EL (cell line): ENCODE results near the gene RNFT2.

Source experiments
- DNase-seq: peaks from one replicate; pipeline ENCODE4 v3.0.0-alpha.2; 2016

The RNFT2 gene

GRCh38 chr12:116839287-116839830 lies 101.2 kb downstream of the RNFT2 start:
- DNase-seq = no peak

- no peak for DNase-seq
These were observed 105.0 kb downstream of the RNFT2 start for GRCh38 chr12:116843085-116843484.

GRCh38 chr12:116849216-116849615 lies 111.1 kb downstream of the RNFT2 start:
- DNase-seq = no peak

GRCh38 chr12:116852303-116852702 lies 114.2 kb downstream of the RNFT2 start:
- no peak for DNase-seq

GRCh38 chr12:116853507-116853906 lies 115.4 kb downstream of the RNFT2 start:
- no peak for DNase-seq

GRCh38 chr12:116855744-116856470 lies 117.8 kb downstream of the RNFT2 start:
- no peak for DNase-seq

GRCh38 chr12:116856729-116857128 lies 118.6 kb downstream of the RNFT2 start:
- DNase-seq = no peak

GRCh38 chr12:116859079-116859478 lies 121.0 kb downstream of the RNFT2 start:
- no peak for DNase-seq

GRCh38 chr12:116860263-116860662 lies 122.1 kb downstream of the RNFT2 start:
- no peak for DNase-seq

GRCh38 chr12:116861320-116861719 lies 123.2 kb downstream of the RNFT2 start:
- peak; percentile 85 for DNase-seq

GRCh38 chr12:116862167-116862566 lies 124.1 kb downstream of the RNFT2 start:
- DNase-seq = no peak

GRCh38 chr12:116863275-116863767 lies 125.2 kb downstream of the RNFT2 start:
- peak; percentile 66 for DNase-seq

- DNase-seq = peak; percentile 88
These were observed 126.5 kb downstream of the RNFT2 start for GRCh38 chr12:116864371-116865160.

- no peak for DNase-seq
These were observed 129.4 kb downstream of the RNFT2 start for GRCh38 chr12:116867523-116867922.

GRCh38 chr12:116870306-116870705 lies 132.2 kb downstream of the RNFT2 start:
- no peak for DNase-seq

- DNase-seq = no peak
These were observed 136.3 kb downstream of the RNFT2 start for GRCh38 chr12:116874324-116874995.

GRCh38 chr12:116876151-116876869 lies 138.2 kb downstream of the RNFT2 start:
- no peak for DNase-seq

- DNase-seq = peak; percentile 38
These were observed 140.7 kb downstream of the RNFT2 start for GRCh38 chr12:116878567-116879508.

GRCh38 chr12:116879509-116880212 lies 141.5 kb downstream of the RNFT2 start:
- DNase-seq = no peak

- no peak for DNase-seq
These were observed 142.2 kb downstream of the RNFT2 start for GRCh38 chr12:116880213-116880816.
